Mononuclear cell (primary cell): Measurements from ENCODE around the gene CREB1. TPM values are rescaled to one million over a fixed set of nuclear protein-coding genes. Genes with fewer than 3 reads are reported as not detected.

ENCODE experiments used
- H3K27me3 ChIP-seq: 2 replicates; pipeline ENCODE4 v1.6.0; 2011; ENCODE audit warnings: low read length, control low read depth; ENCODE audit not compliant: insufficient read depth
- H3K4me1 ChIP-seq: 2 replicates; pipeline ENCODE4 v1.5.1; 2011; ENCODE audit warnings: mild to moderate bottlenecking, low read length, control low read depth; ENCODE audit not compliant: insufficient read depth
- H3K4me3 ChIP-seq: 2 replicates; pipeline ENCODE4 v1.5.1; 2011; ENCODE audit warnings: mild to moderate bottlenecking, low read length, moderate library complexity
- H3K9me3 ChIP-seq: 2 replicates; pipeline ENCODE4 v1.5.1; 2011; ENCODE audit warnings: low read depth, mild to moderate bottlenecking, control low read depth, low read length
- total RNA-seq: library from RNA; depleted of rRNA; stranded (reverse); fragments of >200 nt; gene quantifications from one replicate; pipeline ENCODE4 v1.2.3, GENCODE V29; 2012

The CREB1 gene
- total RNA-seq, 1 donor = 69.3 TPM

DNA sequence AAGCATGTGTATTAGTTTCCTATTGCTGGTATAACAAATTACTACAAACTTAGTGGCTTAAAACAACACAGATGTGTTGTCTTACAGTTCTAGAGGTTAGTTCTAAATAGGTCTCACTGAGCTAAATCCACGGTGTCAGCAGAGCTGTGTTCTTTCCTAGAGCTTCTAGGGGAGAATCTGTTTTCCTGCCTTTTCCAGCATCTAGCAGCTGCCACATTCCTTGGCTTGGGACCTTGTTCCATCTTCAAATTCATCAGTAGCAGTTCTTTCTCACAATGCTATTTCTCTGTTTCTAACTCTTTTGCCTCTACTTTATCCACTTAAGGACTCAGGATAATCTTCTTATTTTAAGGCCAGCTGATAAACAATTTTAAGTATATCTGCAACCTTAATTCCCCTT lies 32.2 kb upstream of the CREB1 start:
- no peak overlapping the region for H3K4me3 ChIP-seq
- H3K9me3 ChIP-seq = no peaks in the 10 kb centered on the region
- H3K4me1 ChIP-seq = peaks cover 51% of the 10 kb centered on the region
- H3K27me3 ChIP-seq = no peaks in the 10 kb centered on the region

DNA sequence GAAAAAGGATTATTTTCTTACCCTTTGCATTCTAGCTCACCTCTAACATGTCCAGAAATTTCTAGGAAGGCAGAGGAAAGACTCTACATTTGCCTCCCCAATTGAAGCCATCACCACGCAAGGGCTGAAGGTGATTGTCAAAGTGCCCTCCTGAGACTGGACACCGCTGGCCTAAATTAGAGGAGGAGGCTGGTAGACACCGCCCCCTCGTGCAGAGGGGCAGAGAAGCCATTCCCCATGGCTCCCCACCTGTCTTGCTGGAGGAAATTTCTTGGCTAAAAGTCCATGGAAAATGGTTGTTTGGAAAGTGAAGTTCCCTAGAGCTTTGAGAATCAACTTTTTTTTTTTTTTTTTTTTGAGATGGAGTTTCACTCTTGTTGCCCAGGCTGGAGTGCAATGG lies 31.3 kb upstream of the CREB1 start:
- peaks cover 54% of the 10 kb centered on the region for H3K4me1 ChIP-seq
- H3K27me3 ChIP-seq = no peaks in the 10 kb centered on the region
- no peaks in the 10 kb centered on the region for H3K9me3 ChIP-seq
- no peak overlapping the region for H3K4me3 ChIP-seq

DNA sequence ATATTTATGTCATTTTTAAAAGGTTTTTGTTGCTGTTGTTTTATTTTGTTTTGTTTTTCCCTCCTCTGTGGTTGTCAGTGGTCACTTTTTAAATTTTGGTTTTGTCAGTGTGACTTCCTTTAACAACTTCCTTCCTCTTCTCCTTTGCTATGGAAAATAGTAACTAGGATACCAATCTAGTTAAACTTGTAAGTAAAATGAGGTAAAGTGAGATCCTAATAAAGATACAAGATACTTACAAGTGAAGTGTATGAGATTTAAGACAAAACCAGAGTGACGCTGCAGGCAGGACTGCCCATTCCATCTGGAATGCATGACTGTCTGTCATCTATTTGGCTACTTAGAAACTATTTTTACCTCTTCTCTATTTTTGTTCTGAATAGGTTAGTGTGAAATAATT lies 30.6 kb upstream of the CREB1 start:
- H3K4me1 ChIP-seq = peaks cover 61% of the 10 kb centered on the region
- no peaks in the 10 kb centered on the region for H3K9me3 ChIP-seq
- H3K4me3 ChIP-seq = no peak overlapping the region
- H3K27me3 ChIP-seq = no peaks in the 10 kb centered on the region

DNA sequence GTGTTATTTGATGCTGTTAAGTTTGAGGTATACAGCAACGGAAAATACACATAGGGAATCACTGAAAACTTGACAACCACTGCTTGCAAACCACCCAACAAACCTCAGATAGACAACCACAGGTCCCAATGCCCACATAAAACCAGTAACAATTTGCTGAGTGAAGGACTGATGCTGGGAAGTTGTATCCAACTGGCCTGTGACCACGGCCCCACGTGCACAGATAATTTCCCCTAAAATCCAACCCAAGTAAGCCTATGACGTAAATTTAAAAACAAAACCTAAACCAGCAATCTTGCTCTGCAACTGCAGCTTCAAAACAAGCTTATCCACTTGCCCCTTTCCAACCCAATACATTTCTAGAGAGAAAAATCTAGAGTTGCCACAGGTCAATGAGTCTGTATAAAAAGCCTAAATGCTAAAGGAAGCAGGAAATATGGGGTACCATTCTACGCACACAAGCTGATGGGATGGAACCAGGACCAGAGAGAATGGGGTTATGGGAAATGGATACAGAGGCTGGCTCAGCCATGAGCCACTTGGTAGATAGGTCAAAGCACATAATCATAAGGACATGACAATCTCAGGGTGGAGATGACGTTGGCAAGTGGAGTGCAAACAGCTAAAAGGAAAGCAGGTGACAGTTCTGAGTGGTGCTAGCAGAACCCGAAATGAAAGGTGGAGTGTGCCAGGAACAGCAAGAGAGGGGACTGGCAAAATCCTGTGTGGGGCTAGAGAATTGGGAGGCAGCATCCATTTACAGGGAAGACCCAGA lies 27.8 kb upstream of the CREB1 start:
- no peaks in the 10 kb centered on the region for H3K9me3 ChIP-seq
- peaks cover 80% of the 10 kb centered on the region for H3K4me1 ChIP-seq
- H3K4me3 ChIP-seq = no peak overlapping the region
- no peaks in the 10 kb centered on the region for H3K27me3 ChIP-seq

DNA sequence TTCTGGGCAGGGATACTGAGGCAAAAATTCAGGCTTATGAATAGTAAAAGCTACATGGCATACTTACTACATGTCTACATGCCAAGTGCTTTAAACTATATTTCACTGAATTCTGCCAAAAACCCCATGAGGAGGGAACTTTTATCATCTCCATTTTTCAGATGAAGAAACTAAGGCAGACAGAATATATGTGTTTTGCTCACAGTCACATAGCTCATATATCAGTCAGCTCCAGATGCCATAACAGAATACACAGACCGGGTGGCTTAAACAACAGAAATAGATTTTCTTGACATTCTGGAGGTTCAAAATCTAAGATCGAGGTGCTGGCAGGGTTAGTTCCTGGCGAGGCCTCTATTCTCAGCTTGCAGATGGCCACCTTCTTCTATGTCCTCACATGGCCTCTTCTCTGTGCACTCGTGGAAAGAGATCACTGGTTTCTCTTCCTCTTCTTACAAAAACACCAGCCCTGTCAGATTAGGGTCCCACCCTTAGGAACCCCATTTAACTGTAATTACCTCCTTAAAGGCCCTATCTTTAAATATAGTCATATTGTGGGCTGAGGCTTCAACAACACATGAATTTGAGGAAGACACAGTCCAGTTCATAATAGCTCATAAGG lies 27.1 kb upstream of the CREB1 start:
- H3K27me3 ChIP-seq = no peaks in the 10 kb centered on the region
- peaks cover 80% of the 10 kb centered on the region for H3K4me1 ChIP-seq
- no peaks in the 10 kb centered on the region for H3K9me3 ChIP-seq
- H3K4me3 ChIP-seq = no peak overlapping the region

DNA sequence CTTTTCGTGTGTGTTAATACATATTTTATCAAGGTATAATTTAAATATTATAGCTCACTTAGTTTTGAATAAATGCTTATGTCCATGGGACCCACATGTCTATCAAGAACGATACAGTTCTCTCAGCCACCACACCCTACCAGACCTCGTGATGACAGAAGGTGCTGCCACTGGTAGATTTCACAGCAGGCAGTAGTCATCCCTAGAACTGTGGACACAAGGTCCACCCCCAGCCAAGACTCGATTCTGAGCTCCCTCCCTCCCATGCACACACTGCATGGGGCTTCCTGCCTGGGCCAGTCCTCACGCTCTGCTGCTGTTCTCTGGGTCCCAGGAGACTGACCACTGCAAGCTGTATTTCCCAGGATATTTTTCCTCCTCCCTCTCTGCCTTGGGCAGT lies 26.5 kb upstream of the CREB1 start:
- Histone ChIP-seq H3K9me3 (no peaks in the 10 kb centered on the region), H3K4me1 (peaks cover 76% of the 10 kb centered on the region), H3K27me3 (no peaks in the 10 kb centered on the region), H3K4me3 (no peak overlapping the region)

DNA sequence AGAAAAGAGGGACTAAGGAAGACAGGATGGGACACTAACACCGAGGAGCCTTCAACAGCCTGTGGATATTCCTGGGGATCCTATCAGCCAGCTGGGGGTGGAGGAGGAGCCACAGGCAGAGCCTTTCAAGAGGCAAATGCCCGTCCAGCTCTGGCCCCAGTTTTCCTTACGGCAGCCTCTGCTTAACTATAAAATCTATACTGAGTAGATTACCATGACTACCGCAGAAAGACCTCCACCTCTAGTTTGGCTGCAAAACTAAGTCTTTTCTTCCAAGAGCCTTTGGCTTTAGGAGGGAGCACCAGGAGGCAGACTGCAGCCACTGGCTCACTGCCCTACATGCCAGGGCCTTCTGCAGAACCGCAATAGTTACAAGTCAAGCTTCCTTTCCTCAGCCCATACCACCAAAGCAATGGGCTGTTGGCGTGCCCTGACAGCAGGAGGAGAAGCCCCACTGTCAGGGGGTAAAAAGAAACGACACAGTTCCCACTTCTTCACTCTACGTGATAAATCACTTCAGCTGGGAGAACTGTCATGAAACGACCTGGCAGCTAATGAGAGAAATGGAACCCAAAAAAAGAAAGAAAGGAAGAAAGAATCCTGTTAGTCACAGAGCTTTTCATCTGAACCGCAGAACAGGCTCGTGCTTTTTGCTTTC lies 25.1 kb upstream of the CREB1 start:
- no peaks in the 10 kb centered on the region for H3K27me3 ChIP-seq
- no peak overlapping the region for H3K4me3 ChIP-seq
- peaks cover 63% of the 10 kb centered on the region for H3K4me1 ChIP-seq
- no peaks in the 10 kb centered on the region for H3K9me3 ChIP-seq

DNA sequence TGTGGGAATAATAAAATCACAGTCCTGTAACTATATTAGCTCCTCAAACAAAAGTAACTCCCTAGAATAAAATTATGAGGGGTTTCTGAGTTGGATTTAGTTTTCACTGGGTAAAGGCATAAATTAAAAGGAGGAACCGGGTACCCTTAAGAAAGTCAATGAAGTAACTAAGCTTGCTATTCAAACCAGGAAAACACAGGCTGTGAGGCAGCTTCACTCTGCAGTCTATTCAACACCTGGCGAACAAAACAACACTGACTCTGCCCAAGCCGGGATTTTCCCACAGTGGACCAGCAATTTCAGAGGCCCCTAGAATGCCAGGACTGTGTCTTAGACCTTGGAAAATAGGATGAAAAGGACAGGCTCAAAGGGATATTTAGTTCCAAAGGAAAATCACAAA lies 24.6 kb upstream of the CREB1 start:
- Histone ChIP-seq H3K9me3 (no peaks in the 10 kb centered on the region), H3K4me1 (peaks cover 58% of the 10 kb centered on the region), H3K4me3 (no peak overlapping the region), H3K27me3 (no peaks in the 10 kb centered on the region)

DNA sequence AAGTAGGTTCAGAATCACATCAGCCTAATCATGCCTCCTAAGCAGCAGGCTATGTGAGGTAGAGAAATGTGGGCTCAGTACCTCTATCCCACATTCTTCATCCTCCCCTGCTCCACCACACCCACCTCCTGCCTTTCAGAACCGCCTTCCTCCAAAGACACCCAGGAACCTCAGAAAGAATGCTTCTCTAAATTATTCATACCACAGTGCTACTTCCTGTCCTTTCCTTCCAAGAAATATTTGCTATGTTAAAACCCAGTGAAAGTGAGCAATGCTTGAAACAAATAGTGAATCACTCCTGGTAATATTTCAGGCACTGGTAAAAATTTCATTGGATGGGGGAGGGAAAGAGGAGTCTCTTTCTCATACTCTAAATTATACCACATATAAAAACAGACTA lies 24.0 kb upstream of the CREB1 start:
- H3K9me3 ChIP-seq = no peaks in the 10 kb centered on the region
- no peaks in the 10 kb centered on the region for H3K27me3 ChIP-seq
- H3K4me1 ChIP-seq = peaks cover 53% of the 10 kb centered on the region
- H3K4me3 ChIP-seq = no peak overlapping the region

DNA sequence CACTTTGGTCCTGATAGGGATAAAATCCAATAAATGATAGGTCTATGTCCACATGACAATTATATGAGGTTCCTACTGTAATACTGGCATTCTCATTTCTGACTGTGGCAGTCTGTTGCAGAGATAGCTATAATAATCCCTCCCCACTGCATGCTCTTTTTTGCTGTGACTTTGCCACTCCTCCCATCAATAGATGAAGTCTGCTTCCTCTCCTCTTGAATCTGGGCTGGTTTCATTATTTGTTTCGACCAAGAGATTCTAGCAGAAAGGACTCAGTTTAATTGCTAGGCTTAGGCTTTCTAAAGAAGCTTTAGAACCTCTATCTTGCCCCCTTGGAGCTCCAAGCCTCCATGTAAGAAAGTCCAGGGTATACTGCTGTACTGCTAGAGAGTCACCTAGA lies 23.3 kb upstream of the CREB1 start:
- Histone ChIP-seq H3K4me1 (peaks cover 46% of the 10 kb centered on the region), H3K27me3 (no peaks in the 10 kb centered on the region), H3K4me3 (no peak overlapping the region), H3K9me3 (no peaks in the 10 kb centered on the region)

DNA sequence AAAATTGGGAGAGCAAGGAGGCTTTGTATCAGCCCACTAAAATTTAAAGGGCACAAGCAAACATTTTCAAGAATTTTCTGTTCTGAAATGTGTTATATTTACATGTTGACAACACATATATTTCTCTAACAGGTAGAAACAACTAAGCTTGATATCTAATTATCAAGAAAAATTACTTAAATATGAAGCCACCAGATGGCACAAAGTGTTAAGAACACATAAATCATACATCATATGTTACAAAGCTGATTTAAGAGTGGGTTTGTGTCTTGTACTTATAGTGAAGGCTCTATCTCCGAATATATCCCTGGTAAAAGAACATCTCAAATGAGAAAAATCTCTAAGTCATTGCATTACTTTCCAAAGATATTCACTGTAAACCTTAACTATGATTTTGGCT lies 19.6 kb upstream of the CREB1 start:
- Histone ChIP-seq H3K4me1 (peaks cover 17% of the 10 kb centered on the region), H3K4me3 (no peak overlapping the region), H3K9me3 (no peaks in the 10 kb centered on the region), H3K27me3 (no peaks in the 10 kb centered on the region)

DNA sequence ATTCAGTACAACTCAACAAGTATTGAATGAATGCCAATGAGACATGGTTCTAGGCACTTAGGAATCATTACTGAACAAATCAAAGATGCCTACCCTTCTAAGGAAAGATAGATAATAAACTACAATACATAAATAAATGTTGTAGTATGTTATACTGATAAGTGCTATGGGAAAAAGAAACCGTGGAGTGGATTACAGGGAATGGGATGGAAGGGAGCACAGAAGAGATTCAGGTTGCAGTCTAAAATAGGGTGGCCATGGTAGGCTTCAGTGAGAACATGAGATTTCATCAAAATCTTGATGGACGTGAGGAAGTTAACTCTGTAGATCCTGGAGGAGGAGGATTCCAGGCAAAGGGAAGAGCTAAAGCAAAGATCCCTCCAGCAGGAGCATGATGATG lies 17.9 kb upstream of the CREB1 start:
- Histone ChIP-seq H3K9me3 (no peaks in the 10 kb centered on the region), H3K27me3 (no peaks in the 10 kb centered on the region), H3K4me3 (no peak overlapping the region), H3K4me1 (peaks cover 8% of the 10 kb centered on the region)

DNA sequence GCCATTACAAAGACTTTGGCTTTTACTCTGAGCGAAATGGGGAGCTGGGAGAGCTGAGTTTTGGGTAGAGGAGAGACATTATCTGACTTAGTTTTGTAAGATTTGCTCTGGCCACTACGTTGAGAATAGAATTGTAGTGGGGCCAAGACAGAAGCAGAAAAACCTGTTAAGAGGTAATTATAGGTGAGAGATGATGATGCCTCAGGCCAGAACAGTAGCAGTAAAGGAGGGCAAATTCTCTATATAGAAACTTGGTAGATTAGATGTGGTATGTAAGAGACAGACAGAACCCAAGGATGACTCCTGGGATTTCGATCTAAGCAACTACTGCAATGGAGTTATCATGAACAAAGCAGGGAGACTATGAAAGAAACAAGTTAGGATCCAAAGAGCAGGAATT lies 17.4 kb upstream of the CREB1 start:
- peaks cover 8% of the 10 kb centered on the region for H3K4me1 ChIP-seq
- no peaks in the 10 kb centered on the region for H3K27me3 ChIP-seq
- no peaks in the 10 kb centered on the region for H3K9me3 ChIP-seq
- no peak overlapping the region for H3K4me3 ChIP-seq

DNA sequence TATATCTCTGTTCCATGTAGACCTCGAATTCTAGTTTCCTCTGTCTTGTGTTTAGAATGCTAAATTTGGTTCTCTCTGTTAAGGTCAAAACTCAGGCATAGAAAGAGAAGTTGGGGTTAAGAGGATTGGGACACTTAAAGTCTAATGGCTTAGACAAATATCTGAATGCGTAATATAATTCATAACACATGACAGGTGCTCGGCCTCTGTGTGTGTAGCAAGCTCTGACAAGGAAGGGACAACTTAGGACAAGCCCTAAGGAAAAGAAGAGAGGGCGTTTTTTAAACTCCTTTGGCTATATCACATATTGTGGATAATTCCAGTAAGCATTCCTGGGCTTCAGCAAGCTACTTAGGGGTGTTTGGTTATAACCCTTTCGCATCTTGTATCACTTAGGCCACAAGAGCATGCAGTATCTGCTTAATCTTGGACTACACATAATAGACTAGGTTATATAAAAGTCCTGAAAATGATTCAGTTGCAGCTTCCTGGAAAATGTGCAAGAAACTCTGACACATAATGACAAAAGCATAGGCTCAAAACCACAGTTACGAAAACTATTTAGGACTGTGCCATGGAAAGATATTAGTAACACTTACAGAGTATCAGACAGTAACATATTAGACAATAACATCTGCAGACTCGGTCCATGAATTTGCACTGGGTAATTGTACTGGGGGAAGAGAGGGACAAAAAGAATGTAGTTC lies 16.1 kb upstream of the CREB1 start:
- Histone ChIP-seq H3K4me1 (peaks cover 8% of the 10 kb centered on the region), H3K27me3 (no peaks in the 10 kb centered on the region), H3K4me3 (no peak overlapping the region), H3K9me3 (no peaks in the 10 kb centered on the region)

DNA sequence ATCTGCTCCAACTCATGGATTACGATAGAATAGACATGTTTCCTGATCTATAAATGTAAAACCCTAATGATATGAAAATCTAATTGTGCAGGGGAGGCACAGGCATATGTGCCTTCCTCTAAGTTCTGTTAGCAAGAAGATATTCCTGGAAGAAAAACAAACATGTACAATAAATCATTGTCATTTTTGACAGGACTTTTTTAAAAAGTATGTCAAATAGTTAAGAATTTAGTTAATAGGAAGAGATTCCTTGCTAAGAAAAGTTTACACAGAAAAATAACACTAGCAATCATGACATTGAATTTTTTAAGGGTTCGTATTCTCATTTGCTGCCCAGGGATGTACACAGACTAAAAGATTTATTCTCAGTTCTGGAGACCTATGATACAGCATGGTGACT lies 15.3 kb upstream of the CREB1 start:
- no peaks in the 10 kb centered on the region for H3K9me3 ChIP-seq

More for the DNA sequence above, 15.3 kb upstream of the CREB1 start:
- Histone ChIP-seq H3K4me1 (peaks cover 8% of the 10 kb centered on the region), H3K4me3 (no peak overlapping the region), H3K27me3 (no peaks in the 10 kb centered on the region)
